GM18507 (cell line): ENCODE results near the gene SLC22A23.

Source experiments
- DNase-seq: peaks from one replicate; pipeline ENCODE4 v3.0.0; 2011; ENCODE audit warnings: low read depth; ENCODE audit not compliant: insufficient read length; ENCODE audit errors: extremely low spot score
- FAIRE-seq: peaks from 2 replicates; lab custom pipeline; 2011; peaks lifted over from hg19 to GRCh38; lab: Jason Lieb, UNC

The SLC22A23 gene

GRCh38 chr6:3314621-3315467 is 142.0 kb downstream of the SLC22A23 start:
- FAIRE-seq (no peak), DNase-seq (no peak)

- no peak for DNase-seq
- FAIRE-seq, result no peak
These were observed 142.7 kb downstream of the SLC22A23 start for GRCh38 chr6:3314176-3314575.

- FAIRE-seq, result no peak
- DNase-seq, result no peak
These were observed 144.1 kb downstream of the SLC22A23 start for GRCh38 chr6:3312604-3313231.

- FAIRE-seq, result no peak
- DNase-seq, result no peak
These were observed 145.0 kb downstream of the SLC22A23 start for GRCh38 chr6:3311826-3312225.

- DNase-seq (no peak), FAIRE-seq (no peak)
These were observed 146.1 kb downstream of the SLC22A23 start for GRCh38 chr6:3310703-3311102.

GRCh38 chr6:3310051-3310448 is 146.8 kb downstream of the SLC22A23 start:
- FAIRE-seq (no peak), DNase-seq (no peak)

GRCh38 chr6:3309391-3310050 is 147.3 kb downstream of the SLC22A23 start:
- FAIRE-seq (no peak), DNase-seq (no peak)

GRCh38 chr6:3308106-3308505 is 148.7 kb downstream of the SLC22A23 start:
- DNase-seq (no peak), FAIRE-seq (no peak)

GRCh38 chr6:3307436-3307835 is 149.4 kb downstream of the SLC22A23 start:
- DNase-seq (no peak), FAIRE-seq (no peak)

- FAIRE-seq, result no peak
- no peak for DNase-seq
These were observed 150.0 kb downstream of the SLC22A23 start for GRCh38 chr6:3306848-3307247.

- no peak for DNase-seq
- FAIRE-seq, result no peak
These were observed 151.0 kb downstream of the SLC22A23 start for GRCh38 chr6:3305831-3306230.

- DNase-seq, result no peak
- FAIRE-seq, result no peak
These were observed 151.7 kb downstream of the SLC22A23 start for GRCh38 chr6:3305216-3305565.

GRCh38 chr6:3304500-3305215 is 152.2 kb downstream of the SLC22A23 start:
- no peak for FAIRE-seq

GRCh38 chr6:3303795-3304411 is 152.9 kb downstream of the SLC22A23 start:
- FAIRE-seq (no peak), DNase-seq (no peak)

More at GRCh38 chr6:3304500-3305215, 152.2 kb downstream of the SLC22A23 start:
- DNase-seq, result no peak

- FAIRE-seq (no peak), DNase-seq (no peak)
These were observed 155.3 kb downstream of the SLC22A23 start for GRCh38 chr6:3301506-3301905.

GRCh38 chr6:3299221-3299620 is 157.6 kb downstream of the SLC22A23 start:
- no peak for DNase-seq
- no peak for FAIRE-seq

- no peak for FAIRE-seq
These were observed 158.9 kb downstream of the SLC22A23 start for GRCh38 chr6:3297909-3298308.

GRCh38 chr6:3297006-3297405 is 159.8 kb downstream of the SLC22A23 start:
- no peak for DNase-seq
- no peak for FAIRE-seq

More at GRCh38 chr6:3297909-3298308, 158.9 kb downstream of the SLC22A23 start:
- DNase-seq, result no peak

- FAIRE-seq (no peak), DNase-seq (no peak)
These were observed 160.3 kb downstream of the SLC22A23 start for GRCh38 chr6:3296537-3296936.

GRCh38 chr6:3296078-3296477 is 160.8 kb downstream of the SLC22A23 start:
- FAIRE-seq (no peak), DNase-seq (no peak)
